ENCODE results near the gene JUNB.

JUNB gene

GRCh38 chr19:12773571-12773970, 17.7 kb upstream of the JUNB start:
- in situ Hi-C loops (cut with MboI; ENCODE audit: low sequenced_read_pairs): no loop called here

GRCh38 chr19:12774588-12775555, 16.4 kb upstream of the JUNB start, which contains the start of gene HOOK2:
Gene HOOK2, minus strand, starts transcription at chr19:12775552. Its CDS starts 103 bp downstream, at chr19:12775449.
- in situ Hi-C loops (cut with MboI; ENCODE audit: low sequenced_read_pairs): no loop called here

GRCh38 chr19:12777217-12778016, 13.9 kb upstream of the JUNB start:
- in situ Hi-C loops (cut with MboI; ENCODE audit: low sequenced_read_pairs): no loop called here

GRCh38 chr19:12778017-12778904, 13.0 kb upstream of the JUNB start:
- in situ Hi-C loops (cut with MboI; ENCODE audit: low sequenced_read_pairs): no loop called here

GRCh38 chr19:12778905-12779161, 12.5 kb upstream of the JUNB start:
- in situ Hi-C loops (cut with MboI; ENCODE audit: low sequenced_read_pairs): no loop called here

- in situ Hi-C loops (cut with MboI; ENCODE audit: low sequenced_read_pairs): no loop called here
Observed at GRCh38 chr19:12779162-12779993, 11.9 kb upstream of the JUNB start.

- in situ Hi-C loops (cut with MboI; ENCODE audit: low sequenced_read_pairs): no loop called here
Observed at GRCh38 chr19:12782174-12782423, 9.2 kb upstream of the JUNB start.

GRCh38 chr19:12782424-12783290, 8.6 kb upstream of the JUNB start:
- in situ Hi-C loops (cut with MboI; ENCODE audit: low sequenced_read_pairs): no loop called here

- in situ Hi-C loops (cut with MboI; ENCODE audit: low sequenced_read_pairs): no loop called here
Observed at GRCh38 chr19:12783291-12783848, 7.9 kb upstream of the JUNB start.

- in situ Hi-C loops (cut with MboI; ENCODE audit: low sequenced_read_pairs): no loop called here
Observed at GRCh38 chr19:12783849-12784393, 7.4 kb upstream of the JUNB start.

GRCh38 chr19:12784394-12784870, 6.9 kb upstream of the JUNB start:
- in situ Hi-C loops (cut with MboI; ENCODE audit: low sequenced_read_pairs): no loop called here

GRCh38 chr19:12784871-12785430, 6.3 kb upstream of the JUNB start:
- in situ Hi-C loops (cut with MboI; ENCODE audit: low sequenced_read_pairs): no loop called here

GRCh38 chr19:12785431-12786031, 5.8 kb upstream of the JUNB start:
- in situ Hi-C loops (cut with MboI; ENCODE audit: low sequenced_read_pairs): no loop called here

GRCh38 chr19:12786141-12786870, 5.0 kb upstream of the JUNB start:
- in situ Hi-C loops (cut with MboI; ENCODE audit: low sequenced_read_pairs): no loop called here

- in situ Hi-C loops (cut with MboI; ENCODE audit: low sequenced_read_pairs): no loop called here
Observed at GRCh38 chr19:12786952-12787351, 4.3 kb upstream of the JUNB start.

GRCh38 chr19:12787458-12787857, 3.8 kb upstream of the JUNB start:
- in situ Hi-C loops (cut with MboI; ENCODE audit: low sequenced_read_pairs): no loop called here

GRCh38 chr19:12788042-12788681, 3.1 kb upstream of the JUNB start:
- in situ Hi-C loops (cut with MboI; ENCODE audit: low sequenced_read_pairs): no loop called here
